GM19193 (cell line): Measurements from ENCODE around the gene LDHAL6B.

Experiments
- POLR2A ChIP-seq: IDR thresholded peaks from 4 replicates; pipeline ENCODE4 v1.6.1; 2011; ENCODE audit not compliant: insufficient read depth, insufficient read length; ENCODE audit errors: extremely low read depth

The LDHAL6B gene

DNA sequence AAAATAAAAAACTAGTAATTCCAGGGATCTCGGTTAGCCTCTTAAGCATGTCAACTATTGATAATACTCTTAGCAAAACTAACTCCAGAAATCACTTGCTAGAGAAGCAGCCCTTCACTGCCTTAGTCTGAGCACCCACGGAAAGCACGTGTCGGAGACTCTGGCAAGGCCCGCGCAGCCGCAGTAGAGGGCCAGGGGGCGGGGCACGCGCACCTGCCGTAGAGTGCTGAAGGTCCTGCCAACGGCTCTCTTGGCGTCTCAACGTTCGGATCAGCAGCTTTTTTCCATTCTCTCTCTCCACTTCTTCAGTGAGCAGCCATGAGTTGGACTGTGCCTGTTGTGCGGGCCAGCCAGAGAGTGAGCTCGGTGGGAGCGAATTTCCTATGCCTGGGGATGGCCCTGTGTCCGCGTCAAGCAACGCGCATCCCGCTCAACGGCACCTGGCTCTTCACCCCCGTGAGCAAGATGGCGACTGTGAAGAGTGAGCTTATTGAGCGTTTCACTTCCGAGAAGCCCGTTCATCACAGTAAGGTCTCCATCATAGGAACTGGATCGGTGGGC, at the start of gene LDHAL6B:
TSS of gene LDHAL6B (plus strand) at position 221 of the 561 bp plus-strand sequence. CDS start at position 319, 98 bp downstream.
- TF ChIP-seq POLR2A = no peak

DNA sequence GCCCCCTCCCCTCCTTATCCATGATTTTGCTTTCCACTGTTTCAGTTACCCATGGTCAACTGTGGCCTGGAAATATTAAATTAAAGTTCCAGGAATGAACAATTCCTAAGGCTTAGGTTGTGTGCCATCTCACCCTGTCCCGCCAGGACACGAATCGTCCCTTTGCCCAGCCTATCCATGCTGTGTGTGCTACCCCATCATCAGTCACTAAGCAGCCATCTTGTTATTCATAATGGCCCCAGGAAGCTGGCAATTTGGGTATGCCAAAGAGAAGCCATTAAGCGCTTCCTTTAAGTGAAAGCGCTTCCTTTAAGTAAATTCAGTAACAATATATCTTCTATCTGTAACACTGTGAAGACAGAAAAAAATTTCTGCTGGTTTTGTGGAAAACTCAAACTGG, 49.2 kb upstream of the LDHAL6B start:
- TF ChIP-seq POLR2A = no peak

DNA sequence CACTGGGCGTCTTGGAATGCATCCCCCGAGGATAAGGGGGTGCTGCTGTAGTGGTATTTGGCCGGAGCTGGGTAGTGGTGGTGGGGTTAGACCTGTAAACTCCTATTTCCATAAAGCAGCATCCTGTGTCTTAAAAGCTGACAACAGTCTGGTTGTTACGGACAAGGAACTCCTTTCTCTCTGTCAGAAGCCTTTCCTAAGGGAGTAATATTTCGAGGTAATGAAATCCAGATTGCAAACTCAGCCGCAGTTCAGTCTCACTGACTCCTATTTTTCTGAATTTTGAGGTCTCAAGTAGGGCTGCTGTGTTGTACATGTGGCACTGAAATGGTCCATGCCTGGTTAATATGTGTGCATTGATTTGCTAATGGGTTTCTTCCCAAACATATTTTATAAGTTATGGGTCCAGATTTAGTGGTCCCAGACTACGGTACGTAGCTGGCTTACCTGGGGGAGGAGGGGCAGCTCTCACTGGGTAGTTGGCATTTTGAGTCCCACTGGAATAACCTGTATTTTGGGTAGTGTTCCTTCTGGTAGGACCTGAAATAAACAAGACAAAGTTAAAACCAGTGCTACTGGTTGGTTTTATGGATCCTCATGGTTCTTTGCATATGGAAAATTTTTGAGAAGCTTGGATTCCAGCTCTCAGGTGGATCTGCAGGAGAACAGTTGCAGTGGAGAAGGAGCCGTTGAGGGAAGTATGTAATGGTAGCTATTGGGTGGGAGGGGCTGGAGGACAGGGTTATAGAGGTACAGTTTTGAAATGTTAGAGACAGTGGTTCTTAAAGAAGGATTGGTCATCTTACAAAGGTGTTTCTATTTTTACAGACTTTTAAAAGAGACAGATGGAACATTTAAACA, 48.6 kb upstream of the LDHAL6B start:
- no peak for TF ChIP-seq POLR2A

DNA sequence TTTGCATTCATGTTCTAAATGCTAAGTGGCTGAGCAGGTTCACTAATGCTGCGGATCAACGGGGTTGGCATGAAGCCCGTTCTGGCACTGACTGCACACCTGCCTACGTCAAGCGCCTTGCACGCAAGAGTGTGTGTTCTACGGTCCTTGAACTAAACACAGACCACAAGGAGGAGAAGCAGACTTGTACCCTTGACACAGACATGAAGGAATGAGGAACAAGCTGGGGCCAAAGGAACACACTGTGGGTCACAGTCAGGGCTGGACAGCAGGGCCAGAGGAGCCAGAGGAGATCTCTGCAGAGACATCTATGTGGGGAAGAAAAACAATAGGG, 48.0 kb upstream of the LDHAL6B start:
- no peak for TF ChIP-seq POLR2A

DNA sequence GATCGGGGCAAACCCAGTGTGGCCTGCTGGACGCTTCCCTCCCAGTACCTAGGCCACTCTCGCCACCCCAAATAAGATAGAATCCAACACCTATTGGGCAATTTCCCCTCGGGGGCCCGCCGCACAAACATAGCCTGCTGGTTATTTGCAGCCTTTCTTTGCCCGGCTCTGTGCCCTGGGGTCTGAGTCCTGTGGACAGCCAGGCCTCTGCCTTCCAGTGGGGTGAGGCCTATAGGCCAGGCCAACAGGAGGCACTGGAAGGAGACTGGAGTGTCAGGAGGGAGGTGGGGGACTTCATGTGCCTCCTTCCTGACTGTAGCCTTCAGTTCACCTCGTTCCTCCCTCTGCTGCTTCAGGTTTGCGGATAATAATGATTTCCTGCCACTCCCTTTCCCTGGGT, 47.4 kb upstream of the LDHAL6B start:
- TF ChIP-seq POLR2A = no peak

DNA sequence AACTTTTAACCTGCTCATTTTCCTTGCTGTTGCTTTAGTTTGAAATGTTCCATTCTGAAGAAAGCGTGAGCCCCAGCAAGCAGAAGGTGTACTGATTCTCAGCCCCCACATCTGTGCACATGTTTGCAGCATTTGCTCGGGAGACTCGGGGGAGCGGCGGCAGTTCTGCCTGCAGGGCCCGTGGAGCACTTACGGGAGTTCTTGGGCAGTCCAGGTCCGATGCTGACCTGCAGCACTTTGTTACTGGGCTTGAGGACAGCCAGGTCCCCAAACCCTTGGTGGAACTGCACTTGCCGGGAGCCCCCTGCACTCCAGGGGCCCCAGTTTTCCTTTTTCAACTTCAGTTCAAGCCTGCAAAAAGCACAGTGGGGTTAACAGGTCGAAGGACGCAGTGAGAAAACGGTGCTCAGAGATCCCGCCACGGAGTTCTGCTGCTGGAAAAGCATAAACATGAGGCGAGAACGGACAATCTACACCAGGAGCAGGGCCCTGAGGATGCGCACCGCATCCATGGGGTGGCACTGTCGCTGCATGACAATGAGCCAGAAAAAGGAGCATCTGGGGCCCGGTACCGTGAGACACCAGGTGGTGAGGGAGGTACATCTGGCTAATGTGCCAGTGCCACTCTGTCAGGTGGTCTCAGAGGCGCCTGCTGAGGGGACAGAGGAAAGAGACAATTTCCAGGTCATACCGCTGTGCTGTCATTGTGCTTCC, 45.6 kb upstream of the LDHAL6B start:
- TF ChIP-seq POLR2A = no peak

DNA sequence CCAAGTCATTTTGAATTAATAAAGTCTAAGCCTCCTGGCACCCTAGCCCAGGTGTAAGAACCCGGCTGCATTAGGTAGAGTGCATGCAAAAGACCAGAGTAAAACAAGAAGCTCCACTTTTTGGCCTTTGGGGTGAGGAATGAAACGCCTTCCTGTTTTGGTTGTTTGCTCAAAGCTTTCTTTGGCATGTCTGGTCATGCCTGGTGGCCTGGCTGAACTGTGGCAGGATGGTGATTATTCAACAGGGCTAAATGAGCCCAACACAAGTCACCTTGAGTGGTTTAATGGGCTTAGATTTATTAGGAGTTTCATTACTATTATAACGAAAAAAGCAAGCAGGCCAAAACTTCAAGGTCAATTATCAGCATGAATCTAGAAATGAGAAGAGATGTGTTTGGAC, 40.9 kb upstream of the LDHAL6B start:
- no peak for TF ChIP-seq POLR2A

DNA sequence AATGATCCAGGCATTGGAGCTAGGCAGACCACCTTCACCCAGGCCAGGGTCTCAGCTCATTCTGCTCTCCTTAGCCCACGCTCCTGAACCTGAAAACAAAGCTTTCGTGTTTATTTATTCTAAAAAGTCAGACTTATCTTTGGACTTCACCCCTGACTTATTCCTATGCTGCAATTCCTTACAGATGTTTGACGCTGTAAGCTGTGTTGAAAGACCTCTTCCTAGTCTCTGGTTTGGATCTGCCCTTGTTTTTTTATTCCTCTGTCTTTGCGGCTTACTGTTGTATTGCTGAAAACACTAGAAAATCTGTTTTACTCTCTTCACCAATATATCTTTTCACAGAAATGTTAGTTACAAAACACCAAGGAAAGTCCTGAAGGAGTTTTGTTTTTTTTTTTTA, 40.5 kb upstream of the LDHAL6B start:
- TF ChIP-seq POLR2A = no peak

DNA sequence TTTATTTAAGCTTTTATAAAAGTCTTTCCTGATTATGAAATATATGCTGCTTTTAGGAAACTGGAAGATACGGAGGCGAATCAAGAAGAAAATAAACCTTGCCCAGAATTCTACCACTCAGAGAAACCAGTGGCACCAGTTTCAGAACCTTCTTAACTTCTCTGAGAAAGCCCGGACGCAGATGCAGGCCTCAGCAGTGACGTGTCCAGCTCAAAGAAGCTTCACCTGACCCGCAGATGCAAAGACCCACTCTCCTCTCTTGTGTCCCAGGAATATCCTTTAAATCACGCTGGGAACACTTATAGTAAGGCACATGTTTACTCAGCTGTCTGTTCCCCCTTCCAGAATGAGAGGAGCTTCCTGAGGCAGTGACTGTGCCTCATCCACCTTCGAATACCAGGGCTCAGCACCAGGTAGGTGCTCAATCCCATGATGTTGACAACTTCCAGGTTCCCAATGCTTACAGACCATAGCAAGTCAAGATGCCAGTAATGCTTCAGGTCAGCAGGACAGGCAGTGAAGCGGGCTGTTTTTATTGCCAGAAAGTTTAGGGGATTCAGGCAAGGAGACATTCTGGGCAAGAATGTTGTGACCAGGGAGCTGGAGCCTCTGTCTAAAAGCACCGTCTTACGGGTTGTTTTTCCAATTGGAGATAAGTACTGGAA, 39.9 kb upstream of the LDHAL6B start:
- no peak for TF ChIP-seq POLR2A

DNA sequence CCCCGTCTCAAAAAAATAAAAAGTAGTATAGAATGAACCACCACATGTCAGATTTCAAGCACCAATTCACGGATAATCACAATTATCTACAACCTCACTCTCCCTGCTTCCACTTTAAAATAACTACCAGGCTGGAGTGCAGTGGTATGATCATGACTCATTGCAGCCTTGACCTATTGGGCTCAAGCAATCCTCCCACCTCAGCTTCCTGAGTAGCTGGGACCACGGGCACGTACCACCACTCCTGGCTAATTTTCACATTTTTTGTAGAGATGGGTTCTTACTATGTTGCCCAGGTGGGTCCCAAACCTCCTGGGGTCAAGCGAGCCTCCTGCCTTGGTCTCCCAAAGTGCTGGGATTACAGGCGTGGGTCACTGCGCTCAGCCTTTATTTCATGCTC, 38.1 kb upstream of the LDHAL6B start:
- no peak for TF ChIP-seq POLR2A

DNA sequence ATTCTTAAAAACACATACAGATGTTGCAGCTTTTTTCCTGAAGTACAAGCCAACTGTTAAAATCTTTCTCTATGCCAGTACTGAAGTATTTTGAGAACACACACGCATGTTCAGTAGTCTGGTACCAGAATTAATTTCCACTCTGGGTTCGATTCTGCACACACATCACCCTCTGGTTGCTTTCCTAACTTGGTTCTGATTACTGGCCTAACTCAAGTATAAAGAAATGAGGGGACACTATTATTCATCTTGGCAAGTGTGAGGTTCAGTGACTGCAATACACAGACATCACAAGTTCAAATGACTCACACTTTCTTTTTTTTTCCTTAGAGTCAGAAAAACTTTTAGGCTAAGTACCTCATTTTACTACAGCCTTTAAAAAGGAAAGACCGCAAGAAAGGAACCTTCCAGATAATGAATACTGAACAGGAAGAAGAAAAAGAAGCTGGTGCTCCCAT, 37.4 kb upstream of the LDHAL6B start:
- TF ChIP-seq POLR2A = no peak

DNA sequence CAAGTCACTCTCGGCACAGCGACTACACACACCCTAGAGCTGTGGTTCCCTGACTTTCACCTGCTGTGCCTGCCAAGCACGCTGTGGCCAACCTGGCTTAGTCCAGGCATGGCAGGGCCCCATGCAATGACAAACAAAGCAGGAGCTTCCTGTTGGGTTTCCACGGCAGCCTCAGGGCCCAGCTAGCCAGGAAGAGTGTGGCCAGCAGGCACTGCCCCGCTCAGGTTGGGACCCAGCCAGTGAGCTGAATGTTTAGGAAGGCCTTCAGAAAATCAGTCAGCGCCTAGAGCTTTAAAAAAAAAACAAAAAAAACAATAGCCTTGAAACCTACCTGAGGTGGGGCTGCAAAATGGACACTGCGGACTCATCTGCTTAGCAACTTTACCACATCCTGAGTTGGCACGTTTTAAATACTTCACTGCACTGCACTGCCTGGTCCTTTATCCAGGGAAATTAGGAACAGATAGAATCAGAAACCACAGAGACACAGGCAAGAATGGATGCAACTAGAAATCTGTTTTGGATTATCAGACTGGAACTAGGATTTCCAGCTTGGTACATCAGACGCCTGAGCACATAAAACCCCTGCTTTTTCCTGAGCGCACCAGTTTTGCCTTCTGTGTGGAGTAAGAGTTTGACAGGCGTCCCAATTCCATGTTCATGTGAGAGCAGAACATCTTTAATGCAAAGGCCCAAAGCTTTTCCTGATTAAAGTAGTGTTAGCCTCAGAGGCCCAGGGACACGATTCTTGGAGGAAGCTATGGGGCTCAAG, 36.2 kb upstream of the LDHAL6B start:
- no peak for TF ChIP-seq POLR2A

DNA sequence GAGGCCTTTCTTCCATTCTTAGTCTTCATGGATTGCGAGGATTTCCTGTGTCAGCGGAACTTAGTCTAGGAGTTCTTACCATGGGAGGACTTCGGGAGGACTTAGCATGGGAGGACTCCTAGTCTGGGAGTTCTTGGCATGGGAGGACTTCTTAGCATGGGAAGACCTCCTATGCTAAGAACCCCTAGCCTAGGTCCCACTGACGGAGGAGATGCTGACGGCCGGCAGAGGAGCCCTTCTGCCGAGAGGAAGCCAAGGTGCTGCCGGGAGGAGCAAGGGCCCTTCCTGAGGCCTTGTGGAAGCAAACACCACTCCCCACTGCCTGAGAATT, 35.6 kb upstream of the LDHAL6B start:
- no peak for TF ChIP-seq POLR2A

DNA sequence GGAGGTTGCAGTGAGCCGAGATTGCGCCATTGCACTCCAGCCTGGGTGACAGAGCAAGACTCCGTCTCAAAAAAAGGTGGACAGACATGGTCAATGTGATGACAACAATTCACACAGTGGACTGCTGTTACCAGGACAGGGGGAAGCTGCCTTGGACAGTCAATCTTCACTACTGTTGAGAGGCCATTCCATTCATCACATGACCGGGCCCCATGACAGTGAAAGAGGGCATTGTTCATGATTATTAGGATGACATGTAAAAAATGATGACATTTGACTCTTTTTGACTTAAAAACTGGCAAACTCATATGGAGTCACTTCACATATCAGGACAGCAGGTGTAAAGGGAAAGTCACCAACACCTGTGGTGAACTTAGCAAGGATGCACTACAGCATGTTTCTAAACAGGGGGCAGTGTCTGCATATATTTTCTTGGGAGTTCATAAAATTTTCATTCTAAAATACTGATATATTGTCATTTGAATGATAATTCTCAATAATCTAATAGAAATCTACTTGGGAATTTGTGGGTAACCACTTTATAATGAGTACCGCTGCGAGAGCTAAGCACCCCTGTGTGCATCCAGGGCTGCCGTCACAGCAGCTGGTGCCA, 34.2 kb upstream of the LDHAL6B start:
- TF ChIP-seq POLR2A = no peak

DNA sequence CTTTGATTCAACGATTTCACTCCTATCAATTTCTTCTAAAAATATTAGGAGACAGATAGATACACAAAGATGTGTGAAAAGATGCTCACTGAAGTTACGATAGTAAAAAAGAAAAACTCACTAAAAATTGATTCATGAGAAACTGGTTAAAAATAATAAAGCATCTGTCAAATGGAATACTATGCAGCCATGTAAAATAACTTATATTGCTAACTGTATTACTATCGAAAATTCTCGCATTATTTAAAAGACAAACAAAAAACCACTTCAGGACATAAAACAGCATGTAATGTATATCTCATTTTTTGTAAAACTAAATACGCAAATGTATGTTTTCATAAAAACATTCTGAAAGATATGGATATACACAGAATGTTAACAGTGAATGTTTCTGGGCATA, 33.4 kb upstream of the LDHAL6B start:
- TF ChIP-seq POLR2A = no peak

DNA sequence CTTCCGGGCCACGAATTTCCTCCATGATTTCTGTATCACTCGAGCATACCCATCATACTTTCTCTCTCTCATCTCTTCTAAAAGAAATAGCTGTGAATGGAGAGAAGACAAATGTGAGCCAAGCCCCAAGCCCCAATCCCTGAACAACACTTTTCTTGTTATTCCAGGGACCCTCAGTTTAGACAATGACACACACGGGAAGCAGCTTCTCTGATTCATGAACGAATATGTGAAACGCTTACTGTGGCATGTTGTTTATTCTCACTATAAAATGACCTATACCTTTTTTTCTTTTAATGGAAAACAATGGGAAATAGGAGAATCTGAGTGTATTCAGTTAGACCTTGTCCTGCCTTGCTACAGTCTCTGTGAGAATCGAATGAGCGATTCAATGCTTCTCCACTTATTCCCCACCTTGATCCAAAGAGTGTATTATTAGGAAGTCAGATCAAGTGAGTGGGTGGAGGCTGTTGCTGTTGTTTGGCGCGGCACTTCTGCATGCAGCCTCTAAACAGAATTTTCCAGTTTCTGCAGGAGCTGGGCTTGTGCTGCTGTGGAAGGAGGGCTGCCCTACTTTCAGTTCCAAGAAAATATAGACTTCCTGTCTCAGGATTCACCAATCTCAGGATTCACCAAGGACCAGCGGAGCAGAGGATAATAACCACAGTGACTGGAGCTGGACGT, 32.4 kb upstream of the LDHAL6B start:
- TF ChIP-seq POLR2A = no peak
